Thyroid gland (tissue), 4 donors: Measurements from ENCODE around the gene SHC3.

Experiments used
- POLR2A ChIP-seq, 2 donors: fragments of 450-650 bp; IDR thresholded peaks; one replicate each; pipeline ENCODE4 v1.6.1; 2017; ENCODE audit warnings: antibody characterized with exemption in 2 of 2, mild to moderate bottlenecking in 2 of 2, moderate library complexity in 1 of 2
- TF ChIP-seq, protein P1 (sequence below), 6 experiments: fragments of 200-600 bp in 3 of 6; fragments of 450-650 bp in 3 of 6; sonication (generic) in 3 of 6; IDR thresholded peaks; one replicate each; pipeline ENCODE4 v1.5.1; 2016 to 2019; ENCODE audit warnings: antibody characterized with exemption in 6 of 6, mild to moderate bottlenecking in 2 of 6, inconsistent platforms in 1 of 6, moderate library complexity in 1 of 6

DNA sequence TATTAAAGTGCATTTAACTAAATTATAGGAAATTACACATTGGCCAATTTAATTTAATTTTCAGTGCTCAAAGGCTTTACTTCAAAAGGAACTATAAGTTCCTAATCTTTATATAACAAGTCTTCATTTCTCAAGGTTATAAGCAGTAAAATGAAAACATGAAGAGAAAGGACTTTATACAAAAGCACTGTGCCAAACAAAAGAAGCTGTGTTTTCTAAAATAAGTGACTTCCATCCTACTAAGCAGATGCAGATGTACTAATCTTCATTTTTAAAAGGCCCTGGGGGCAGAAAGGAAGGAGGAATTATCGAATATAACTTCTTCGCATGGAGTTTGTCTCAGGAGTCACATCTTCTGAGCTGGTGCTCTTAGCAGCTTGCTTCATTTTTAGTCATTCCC is 81.4 kb downstream of the SHC3 start:
- TF ChIP-seq, protein P1, sequence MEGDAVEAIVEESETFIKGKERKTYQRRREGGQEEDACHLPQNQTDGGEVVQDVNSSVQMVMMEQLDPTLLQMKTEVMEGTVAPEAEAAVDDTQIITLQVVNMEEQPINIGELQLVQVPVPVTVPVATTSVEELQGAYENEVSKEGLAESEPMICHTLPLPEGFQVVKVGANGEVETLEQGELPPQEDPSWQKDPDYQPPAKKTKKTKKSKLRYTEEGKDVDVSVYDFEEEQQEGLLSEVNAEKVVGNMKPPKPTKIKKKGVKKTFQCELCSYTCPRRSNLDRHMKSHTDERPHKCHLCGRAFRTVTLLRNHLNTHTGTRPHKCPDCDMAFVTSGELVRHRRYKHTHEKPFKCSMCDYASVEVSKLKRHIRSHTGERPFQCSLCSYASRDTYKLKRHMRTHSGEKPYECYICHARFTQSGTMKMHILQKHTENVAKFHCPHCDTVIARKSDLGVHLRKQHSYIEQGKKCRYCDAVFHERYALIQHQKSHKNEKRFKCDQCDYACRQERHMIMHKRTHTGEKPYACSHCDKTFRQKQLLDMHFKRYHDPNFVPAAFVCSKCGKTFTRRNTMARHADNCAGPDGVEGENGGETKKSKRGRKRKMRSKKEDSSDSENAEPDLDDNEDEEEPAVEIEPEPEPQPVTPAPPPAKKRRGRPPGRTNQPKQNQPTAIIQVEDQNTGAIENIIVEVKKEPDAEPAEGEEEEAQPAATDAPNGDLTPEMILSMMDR (IDR thresholded peaks at IDR 0.05), result no peak
- TF ChIP-seq POLR2A (IDR thresholded peaks at IDR 0.05), result no peak
